Muscle of leg (tissue), 16 donors: Measurements from ENCODE around the gene GTF2F2. TPM values are rescaled to one million over a fixed set of nuclear protein-coding genes. Genes with fewer than 3 reads are reported as not detected.

Source experiments
- DNase-seq: peaks from one replicate; pipeline ENCODE4 v3.0.0; 2013
- H3K27ac ChIP-seq: one replicate; pipeline ENCODE4 v1.5.1; 2013; ENCODE audit warnings: mild to moderate bottlenecking, low read length, control low read depth
- H3K27me3 ChIP-seq: one replicate; pipeline ENCODE4 v1.6.1; 2013; ENCODE audit warnings: low read length; ENCODE audit not compliant: control insufficient read depth, insufficient read depth
- H3K36me3 ChIP-seq: one replicate; pipeline ENCODE4 v1.6.1; 2013; ENCODE audit warnings: low read length; ENCODE audit not compliant: control insufficient read depth, insufficient read depth
- H3K4me1 ChIP-seq: one replicate; pipeline ENCODE4 v1.6.1; 2013; ENCODE audit warnings: low read length; ENCODE audit not compliant: control insufficient read depth, insufficient read depth
- H3K4me3 ChIP-seq: one replicate; pipeline ENCODE4 v1.5.1; 2013; ENCODE audit warnings: low read length, control low read depth
- H3K9me3 ChIP-seq: replicated peaks from 2 replicates; pipeline ENCODE4 v1.6.1; 2013; ENCODE audit warnings: low read depth, low read length; ENCODE audit not compliant: control insufficient read depth
- WGBS: methylation state at CpG from one replicate; pipeline ENCODE4 v1.1.5; 2013; ENCODE audit warnings: missing lambda C conversion rate; ENCODE audit not compliant: insufficient coverage; 5-methylcytosine and 5-hydroxymethylcytosine counted together
- long read RNA-seq, 11 donors: transcript quantifications; one replicate each; lab custom pipeline, GENCODE V29; 2026
- polyA plus RNA-seq, 8 donors: library from polyadenylated mRNA; unstranded; fragments of 120-200 nt; gene quantifications; one replicate each; pipeline versions ENCODE4 v1.2.1 to v1.2.3, GENCODE V29; 2013; ENCODE audit warnings: inconsistent platforms in 1 of 8, low replicate concordance in 1 of 8; ENCODE audit not compliant: insufficient read length in 8 of 8, insufficient read depth in 1 of 8
- total RNA-seq: library from RNA; stranded (reverse); fragments of 120-200 nt; gene quantifications from one replicate; pipeline ENCODE4 v1.2.4, GENCODE V29; 2013

The GTF2F2 gene, protein sequence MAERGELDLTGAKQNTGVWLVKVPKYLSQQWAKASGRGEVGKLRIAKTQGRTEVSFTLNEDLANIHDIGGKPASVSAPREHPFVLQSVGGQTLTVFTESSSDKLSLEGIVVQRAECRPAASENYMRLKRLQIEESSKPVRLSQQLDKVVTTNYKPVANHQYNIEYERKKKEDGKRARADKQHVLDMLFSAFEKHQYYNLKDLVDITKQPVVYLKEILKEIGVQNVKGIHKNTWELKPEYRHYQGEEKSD
- total RNA-seq (21.9 TPM), polyA plus RNA-seq (10 to 100 TPM; 18.1 to 21.6 (median 18.8) TPM)
- long read RNA-seq, donor 1, partial matches to known transcripts = 0 of 3 reads
- long read RNA-seq, donor 1, other reads (novel, unspliced or antisense) = 0 of 3 reads
- long read RNA-seq, donor 2 = 0 reads
- long read RNA-seq, donor 3, transcript GTF2F2-201 (8 exons, 2,239 nt) = major isoform, 5 of 15,005 reads
- long read RNA-seq, donor 3, partial matches to known transcripts = 14,301 of 15,005 reads
- long read RNA-seq, donor 3, other reads (novel, unspliced or antisense) = 699 of 15,005 reads
- long read RNA-seq, donor 4, transcript GTF2F2-201 (8 exons, 2,239 nt) = major isoform, 5 of 10,396 reads
- long read RNA-seq, donor 4, partial matches to known transcripts = 10,009 of 10,396 reads
- long read RNA-seq, donor 4, other reads (novel, unspliced or antisense) = 382 of 10,396 reads
- long read RNA-seq, donor 5, transcript GTF2F2-201 (8 exons, 2,239 nt) = major isoform, 17 of 24,903 reads
- long read RNA-seq, donor 5, partial matches to known transcripts = 23,814 of 24,903 reads
- long read RNA-seq, donor 5, other reads (novel, unspliced or antisense) = 1,072 of 24,903 reads
- long read RNA-seq, donor 6, transcript GTF2F2-201 (8 exons, 2,239 nt) = major isoform, 10 of 30,570 reads
- long read RNA-seq, donor 6, partial matches to known transcripts = 29,316 of 30,570 reads
- long read RNA-seq, donor 6, other reads (novel, unspliced or antisense) = 1,244 of 30,570 reads
- long read RNA-seq, donor 7, transcript GTF2F2-201 (8 exons, 2,239 nt) = major isoform, 9 of 16,824 reads
- long read RNA-seq, donor 7, partial matches to known transcripts = 16,149 of 16,824 reads
- long read RNA-seq, donor 7, other reads (novel, unspliced or antisense) = 666 of 16,824 reads
- long read RNA-seq, donor 8, transcript GTF2F2-201 (8 exons, 2,239 nt) = major isoform, 7 of 19,887 reads
- long read RNA-seq, donor 8, partial matches to known transcripts = 19,209 of 19,887 reads
- long read RNA-seq, donor 8, other reads (novel, unspliced or antisense) = 671 of 19,887 reads
- long read RNA-seq, donor 9, partial matches to known transcripts = 11,149 of 11,575 reads
- long read RNA-seq, donor 9, other reads (novel, unspliced or antisense) = 423 of 11,575 reads
- long read RNA-seq, donor 10, transcript GTF2F2-201 (8 exons, 2,239 nt) = major isoform, 10 of 26,707 reads
- long read RNA-seq, donor 10, partial matches to known transcripts = 25,512 of 26,707 reads
- long read RNA-seq, donor 10, other reads (novel, unspliced or antisense) = 1,185 of 26,707 reads
- long read RNA-seq, donor 11, partial matches to known transcripts = 12,356 of 12,887 reads
- long read RNA-seq, donor 11, other reads (novel, unspliced or antisense) = 528 of 12,887 reads

GRCh38 chr13:45119991-45120864, at the start of gene GTF2F2:
TSS of gene GTF2F2 (plus strand) at chr13:45120510. CDS start at chr13:45120656, 146 bp downstream.
- H3K4me3 ChIP-seq = peak within 1 kb of the TSS; percentile 71

DNA sequence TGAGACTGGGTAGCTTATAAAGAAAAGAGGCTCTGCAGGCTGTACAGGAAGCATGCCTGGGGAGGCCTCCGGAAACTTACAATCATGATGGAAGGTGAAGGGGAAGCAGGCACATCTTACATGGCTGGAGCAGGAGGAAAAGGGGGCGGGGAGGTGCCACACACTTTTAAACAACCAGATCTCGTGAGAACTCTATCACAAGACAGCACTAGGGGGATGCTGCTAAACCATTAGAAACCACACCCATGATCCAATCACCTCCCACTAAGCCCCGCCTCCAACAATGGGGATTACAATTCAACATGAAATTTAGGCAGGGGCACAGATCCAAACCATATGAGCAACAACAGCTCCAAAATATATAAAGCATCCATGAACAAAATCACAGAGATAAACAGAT, 46.5 kb upstream of the GTF2F2 start:
- Histone ChIP-seq H3K36me3 (no peaks in the 10 kb centered on the region), H3K27ac (no peak overlapping the region), H3K4me3 (no peak overlapping the region), H3K27me3 (no peaks in the 10 kb centered on the region), H3K4me1 (no peaks in the 10 kb centered on the region), H3K9me3 (no peaks in the 10 kb centered on the region)
- DNase-seq = no peak
- WGBS = 57% methylated on average over 2 of the region's 4 CpGs

More at GRCh38 chr13:45119991-45120864, at the start of gene GTF2F2:
- 1% methylated on average over 50 of the region's 53 CpGs for WGBS
- H3K4me1 ChIP-seq = peaks cover 5% of the 10 kb centered on the region
- H3K9me3 ChIP-seq = no peaks in the 10 kb centered on the region
- H3K36me3 ChIP-seq = no peaks in the 10 kb centered on the region
- DNase-seq = peak; percentile 97
- H3K27ac ChIP-seq = peak within 1 kb of the TSS; percentile 90
- H3K27me3 ChIP-seq = no peaks in the 10 kb centered on the region

GRCh38 chr13:45074721-45075120, 45.6 kb upstream of the GTF2F2 start:
- no CpG with 5 or more reads among the region's 6 CpGs for whole genome bisulfite sequencing
- no peak for DNase-seq
- Histone ChIP-seq H3K36me3 (no peaks in the 10 kb centered on the region), H3K4me1 (no peaks in the 10 kb centered on the region), H3K27me3 (no peaks in the 10 kb centered on the region), H3K4me3 (no peak overlapping the region), H3K27ac (no peak overlapping the region), H3K9me3 (no peaks in the 10 kb centered on the region)

DNA sequence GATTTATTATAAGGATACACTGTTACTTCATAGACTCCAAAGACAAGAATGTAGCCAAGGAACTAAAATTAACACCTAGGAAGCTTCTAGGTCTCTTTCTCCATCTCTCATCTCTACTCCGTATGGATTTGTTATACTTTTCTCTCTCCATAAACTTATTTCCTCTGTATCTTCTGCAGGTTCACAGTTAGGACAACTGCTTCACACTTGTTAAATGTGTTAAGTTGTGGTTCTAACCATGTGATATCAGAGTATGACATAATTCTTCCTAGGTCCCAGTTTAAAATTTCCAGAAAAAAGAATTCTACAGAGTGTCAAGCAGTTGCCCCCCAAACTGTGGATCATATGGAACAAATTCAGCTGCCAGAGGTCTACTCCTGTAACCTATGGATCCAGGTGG, 42.3 kb upstream of the GTF2F2 start:
- Histone ChIP-seq H3K4me3 (no peak overlapping the region), H3K36me3 (no peaks in the 10 kb centered on the region), H3K9me3 (no peaks in the 10 kb centered on the region), H3K27me3 (peaks cover 2% of the 10 kb centered on the region), H3K27ac (no peak overlapping the region), H3K4me1 (no peaks in the 10 kb centered on the region)
- no peak for DNase-seq
- no CpG with 5 or more reads among the region's 1 CpG for WGBS

DNA sequence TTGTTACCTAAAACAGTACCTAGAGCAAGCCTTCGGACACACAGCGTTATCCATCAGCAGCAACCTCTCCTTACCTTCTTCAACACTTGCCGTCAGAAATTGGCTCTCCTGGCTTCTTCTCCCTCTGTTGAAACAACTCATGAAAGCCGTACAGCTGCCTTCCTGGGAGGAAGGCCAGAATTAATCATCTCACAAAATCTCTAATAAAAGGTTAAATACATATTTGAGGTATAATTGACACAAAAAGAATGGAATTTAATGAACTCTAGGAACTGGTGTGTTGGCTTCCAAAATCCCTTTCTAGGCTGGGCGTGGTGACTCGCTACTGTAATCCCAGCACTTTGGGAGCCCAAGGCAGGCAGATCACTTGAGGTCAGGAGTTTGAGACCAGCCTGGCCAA, 37.3 kb upstream of the GTF2F2 start:
- Histone ChIP-seq H3K36me3 (no peaks in the 10 kb centered on the region), H3K4me1 (no peaks in the 10 kb centered on the region), H3K4me3 (no peak overlapping the region), H3K27ac (no peak overlapping the region), H3K27me3 (peaks cover 2% of the 10 kb centered on the region), H3K9me3 (no peaks in the 10 kb centered on the region)
- WGBS = 71% methylated on average over 2 of the region's 6 CpGs
- DNase-seq = peak; percentile 2

GRCh38 chr13:45084515-45084914, 35.8 kb upstream of the GTF2F2 start:
- Histone ChIP-seq H3K27me3 (peaks cover 2% of the 10 kb centered on the region), H3K27ac (no peak overlapping the region), H3K9me3 (no peaks in the 10 kb centered on the region), H3K4me1 (no peaks in the 10 kb centered on the region), H3K36me3 (no peaks in the 10 kb centered on the region), H3K4me3 (no peak overlapping the region)
- no peak for DNase-seq

GRCh38 chr13:45086484-45086883, 33.8 kb upstream of the GTF2F2 start:
- no CpG with 5 or more reads among the region's 3 CpGs for WGBS
- H3K36me3 ChIP-seq = no peaks in the 10 kb centered on the region
- H3K4me3 ChIP-seq = no peak overlapping the region

DNA sequence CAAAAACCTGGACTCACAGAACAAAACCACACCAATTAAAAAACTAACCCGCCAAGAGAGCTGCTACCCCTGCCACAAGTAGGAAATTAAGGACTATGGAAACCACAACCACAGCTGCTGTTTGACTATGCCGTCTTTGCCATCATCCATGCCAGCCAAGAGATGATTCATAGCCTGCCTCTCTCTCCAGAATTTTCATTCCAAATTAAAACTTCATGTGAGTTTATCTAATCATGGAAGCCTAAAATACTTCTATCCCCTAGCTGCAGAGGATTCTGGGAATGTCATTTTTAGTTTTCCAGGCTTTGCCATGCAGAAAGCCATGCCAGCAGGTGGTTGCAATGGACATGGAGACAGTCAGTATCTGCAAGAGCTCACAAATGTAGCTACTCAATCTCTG, 27.6 kb upstream of the GTF2F2 start:
- no peak for DNase-seq
- Histone ChIP-seq H3K27me3 (no peaks in the 10 kb centered on the region), H3K27ac (no peak overlapping the region), H3K4me3 (no peak overlapping the region), H3K4me1 (no peaks in the 10 kb centered on the region), H3K9me3 (no peaks in the 10 kb centered on the region), H3K36me3 (no peaks in the 10 kb centered on the region)
- WGBS = 83% methylated on average over 2 of the region's 2 CpGs

More at GRCh38 chr13:45086484-45086883, 33.8 kb upstream of the GTF2F2 start:
- no peak for DNase-seq
- H3K27me3 ChIP-seq = peaks cover 2% of the 10 kb centered on the region
- H3K27ac ChIP-seq = no peak overlapping the region
- H3K9me3 ChIP-seq = no peaks in the 10 kb centered on the region
- no peaks in the 10 kb centered on the region for H3K4me1 ChIP-seq
